ENCODE results near the gene TNS1. TPM values are rescaled to one million over a fixed set of nuclear protein-coding genes. Genes with fewer than 3 reads are reported as not detected.

TNS1 gene
- polyA plus RNA-seq, 1 experiment: 19.7 TPM

GRCh38 chr2:217817466-217818292, 185.1 kb downstream of the TNS1 start:
- Histone ChIP-seq H3K9me3 (ENCODE audit: control insufficient read depth, insufficient read depth, low read length) (no peaks in the 10 kb centered on the region), H3K27ac (ENCODE audit: low read depth, low read length) (no peak overlapping the region), H3K27me3 (ENCODE audit: control insufficient read depth, insufficient read depth, low read length) (no peaks in the 10 kb centered on the region), H3K4me3 (ENCODE audit: low read depth, low read length) (no peak overlapping the region)
- CTCF ChIA-PET: interaction anchor here (2.2 kb wide), 1 partner anchor 69 kb away, joined by 10 read pairs; no protein-coding TSS in a partner anchor
- DNase-seq (ENCODE audit: low read depth, low spot score): no peak
- POLR2A ChIA-PET: no interaction called here
- TF ChIP-seq CTCF (IDR thresholded peaks at IDR 0.05; ENCODE audit: low read depth, low read length): no peak

DNA sequence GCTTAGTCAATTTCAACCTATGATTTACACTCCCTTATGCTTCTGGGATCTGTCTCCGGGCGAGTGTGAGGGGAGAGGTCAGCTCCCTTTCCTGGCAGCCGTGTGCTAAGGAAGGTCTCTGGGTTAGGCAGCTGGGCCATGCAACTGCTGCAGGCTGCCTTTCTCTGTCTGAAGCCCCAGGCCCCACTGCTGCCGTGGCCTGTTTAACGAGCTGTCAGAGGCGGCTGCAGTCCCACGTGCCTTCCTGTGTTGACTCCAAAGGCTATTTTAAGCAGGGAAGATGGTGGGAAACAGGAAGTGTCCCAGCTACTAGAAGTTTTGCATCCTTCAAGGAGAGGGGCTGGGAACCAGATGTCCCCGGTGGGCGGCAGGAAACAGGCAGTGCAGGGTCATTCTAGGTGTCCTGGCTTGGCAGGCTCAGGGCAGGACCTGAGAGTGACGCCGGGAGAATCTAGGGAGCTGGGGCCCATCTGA, 186.4 kb downstream of the TNS1 start:
- TF ChIP-seq CTCF (IDR thresholded peaks at IDR 0.05; ENCODE audit: low read depth, low read length): no peak
- Histone ChIP-seq H3K4me3 (ENCODE audit: low read depth, low read length) (no peak overlapping the region), H3K27me3 (ENCODE audit: control insufficient read depth, insufficient read depth, low read length) (no peaks in the 10 kb centered on the region), H3K27ac (ENCODE audit: low read depth, low read length) (no peak overlapping the region), H3K9me3 (ENCODE audit: control insufficient read depth, insufficient read depth, low read length) (no peaks in the 10 kb centered on the region)
- no peak for DNase-seq (ENCODE audit: low read depth, low spot score)
- POLR2A ChIA-PET: interaction anchor here (0.6 kb wide), 1 partner anchor 34 kb away, joined by 3 read pairs; no protein-coding TSS in a partner anchor
- CTCF ChIA-PET: interaction anchor here (2.2 kb wide), 1 partner anchor 71 kb away, joined by 10 read pairs; no protein-coding TSS in a partner anchor

DNA sequence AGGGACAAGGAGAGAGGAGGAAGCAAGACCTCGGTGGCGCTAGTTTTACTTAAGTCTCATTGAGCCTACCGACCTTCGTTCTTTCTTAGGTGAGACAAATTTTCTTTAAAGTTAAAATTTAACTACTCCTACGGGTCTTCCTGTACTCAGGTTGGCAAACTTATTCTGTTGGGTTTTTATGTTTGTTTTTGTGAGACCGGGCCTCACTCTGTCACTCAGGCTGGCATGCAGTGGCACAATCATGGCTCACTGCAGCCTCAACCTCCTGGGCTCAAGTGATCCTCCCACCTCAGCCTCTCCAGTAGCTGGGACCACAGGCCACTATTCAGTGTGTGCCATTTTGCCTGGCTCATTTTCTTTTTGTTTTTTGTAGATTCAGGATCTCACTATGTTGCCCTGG, 189.0 kb downstream of the TNS1 start:
- Histone ChIP-seq H3K27me3 (ENCODE audit: control insufficient read depth, insufficient read depth, low read length) (no peaks in the 10 kb centered on the region), H3K4me3 (ENCODE audit: low read depth, low read length) (no peak overlapping the region), H3K9me3 (ENCODE audit: control insufficient read depth, insufficient read depth, low read length) (no peaks in the 10 kb centered on the region), H3K27ac (ENCODE audit: low read depth, low read length) (no peak overlapping the region)
- TF ChIP-seq CTCF (IDR thresholded peaks at IDR 0.05; ENCODE audit: low read depth, low read length): no peak
- POLR2A ChIA-PET: no interaction called here
- CTCF ChIA-PET: interaction anchor here (1.4 kb wide), 1 partner anchor 28 kb away, joined by 3 read pairs; no protein-coding TSS in a partner anchor
- DNase-seq (ENCODE audit: low read depth, low spot score): no peak

- ChIA-PET CTCF (interaction anchor here (1.0 kb wide), 1 partner anchor 23 kb away, joined by 3 read pairs; no protein-coding TSS in a partner anchor), POLR2A (no interaction called here)
- no peak overlapping the region for H3K27ac ChIP-seq (ENCODE audit: low read depth, low read length)
- DNase-seq (ENCODE audit: low read depth, low spot score): no peak
- no peak overlapping the region for H3K4me3 ChIP-seq (ENCODE audit: low read depth, low read length)
- no peaks in the 10 kb centered on the region for H3K9me3 ChIP-seq (ENCODE audit: control insufficient read depth, insufficient read depth, low read length)
- no peak for TF ChIP-seq CTCF (IDR thresholded peaks at IDR 0.05; ENCODE audit: low read depth, low read length)
- H3K27me3 ChIP-seq (ENCODE audit: control insufficient read depth, insufficient read depth, low read length): no peaks in the 10 kb centered on the region
Observed at GRCh38 chr2:217812170-217812569, 190.6 kb downstream of the TNS1 start.

GRCh38 chr2:217810260-217810659, 192.5 kb downstream of the TNS1 start:
- H3K4me3 ChIP-seq (ENCODE audit: low read depth, low read length): no peak overlapping the region
- CTCF ChIA-PET: interaction anchor here (0.6 to 1.4 kb wide), 2 partner anchors 21 to 76 kb away, joined by 3 to 5 read pairs; no protein-coding TSS in a partner anchor
- no peak for DNase-seq (ENCODE audit: low read depth, low spot score)
- no peak for TF ChIP-seq CTCF (IDR thresholded peaks at IDR 0.05; ENCODE audit: low read depth, low read length)
- H3K27ac ChIP-seq (ENCODE audit: low read depth, low read length): no peak overlapping the region
- POLR2A ChIA-PET: no interaction called here
- H3K9me3 ChIP-seq (ENCODE audit: control insufficient read depth, insufficient read depth, low read length): no peaks in the 10 kb centered on the region
- H3K27me3 ChIP-seq (ENCODE audit: control insufficient read depth, insufficient read depth, low read length): no peaks in the 10 kb centered on the region

Measured in AG04450 (cell line).